ENCODE measurements around the gene RAPGEFL1.

DNA sequence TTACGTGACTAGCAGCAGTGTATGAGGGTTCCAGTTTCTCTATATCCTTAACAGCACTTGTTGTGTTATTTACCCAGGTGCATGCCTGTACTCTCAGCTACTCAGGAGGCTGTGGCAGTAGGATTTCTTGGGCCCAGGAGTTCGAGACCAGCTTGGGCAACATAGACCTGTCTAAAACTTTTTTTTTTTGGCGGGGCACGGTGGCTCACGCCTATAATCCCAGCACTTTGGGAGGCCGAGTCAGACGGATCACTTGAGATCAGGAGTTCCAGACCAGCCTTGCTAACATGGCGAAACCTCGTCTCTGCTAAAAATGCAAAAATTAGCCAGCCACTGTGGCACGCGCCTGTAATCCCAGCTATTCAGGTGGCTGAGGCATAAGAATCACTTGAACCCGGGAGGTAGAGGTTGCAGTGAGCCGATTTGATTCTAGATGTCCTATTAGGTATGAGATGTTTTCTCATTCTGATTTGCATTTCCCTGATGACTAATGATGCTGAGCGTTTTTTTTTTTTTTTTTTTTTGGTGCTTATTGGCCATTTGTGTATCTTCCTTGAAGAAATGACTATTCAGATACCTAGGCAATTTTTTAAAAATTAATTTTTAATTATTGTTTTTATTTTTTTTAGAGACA, 23.6 kb upstream of the RAPGEFL1 start:
- TF ChIP-seq, protein P1, sequence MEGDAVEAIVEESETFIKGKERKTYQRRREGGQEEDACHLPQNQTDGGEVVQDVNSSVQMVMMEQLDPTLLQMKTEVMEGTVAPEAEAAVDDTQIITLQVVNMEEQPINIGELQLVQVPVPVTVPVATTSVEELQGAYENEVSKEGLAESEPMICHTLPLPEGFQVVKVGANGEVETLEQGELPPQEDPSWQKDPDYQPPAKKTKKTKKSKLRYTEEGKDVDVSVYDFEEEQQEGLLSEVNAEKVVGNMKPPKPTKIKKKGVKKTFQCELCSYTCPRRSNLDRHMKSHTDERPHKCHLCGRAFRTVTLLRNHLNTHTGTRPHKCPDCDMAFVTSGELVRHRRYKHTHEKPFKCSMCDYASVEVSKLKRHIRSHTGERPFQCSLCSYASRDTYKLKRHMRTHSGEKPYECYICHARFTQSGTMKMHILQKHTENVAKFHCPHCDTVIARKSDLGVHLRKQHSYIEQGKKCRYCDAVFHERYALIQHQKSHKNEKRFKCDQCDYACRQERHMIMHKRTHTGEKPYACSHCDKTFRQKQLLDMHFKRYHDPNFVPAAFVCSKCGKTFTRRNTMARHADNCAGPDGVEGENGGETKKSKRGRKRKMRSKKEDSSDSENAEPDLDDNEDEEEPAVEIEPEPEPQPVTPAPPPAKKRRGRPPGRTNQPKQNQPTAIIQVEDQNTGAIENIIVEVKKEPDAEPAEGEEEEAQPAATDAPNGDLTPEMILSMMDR (conservative IDR thresholded peaks at IDR 0.05 in 1 of 2, IDR thresholded peaks at IDR 0.05 in 1 of 2; ENCODE audit: low read depth in 1 of 2, low read length in 2 of 2): no peak
- no peak for TF ChIP-seq EZH2 (IDR thresholded peaks at IDR 0.05; ENCODE audit: low read length, missing control alignments)
